SH-SY5Y (cell line): ENCODE results near the gene MYO6.

Experiments
- GATA2 ChIP-seq: IDR thresholded peaks from 2 replicates; pipeline ENCODE4 v1.6.1; 2011; ENCODE audit warnings: mild to moderate bottlenecking, low read depth, low read length
- GATA3 ChIP-seq: IDR thresholded peaks from 2 replicates; pipeline ENCODE4 v1.6.1; 2011; ENCODE audit warnings: low read depth, mild to moderate bottlenecking, low read length, moderate library complexity

- TF ChIP-seq GATA2 (no peak), GATA3 (no peak)
Measured at GRCh38 chr6:75934643-75935472, 185.8 kb downstream of the MYO6 start.
